ENCODE data around the gene UBE4B. TPM values are rescaled to one million over a fixed set of nuclear protein-coding genes. Genes with fewer than 3 reads are reported as not detected.

The UBE4B gene
- total RNA-seq, 2 donors from 2014 or later: 62.7 to 73.3 TPM

- H3K9ac ChIP-seq (ENCODE audit: extremely low read depth, low read length, poor library complexity, severe bottlenecking): no peak overlapping the region
- H3K9me3 ChIP-seq (ENCODE audit: control insufficient read depth, low read length): no peaks in the 10 kb centered on the region
- H3K27ac Mint-ChIP-seq: no peak overlapping the region
- H3K36me3 Mint-ChIP-seq (ENCODE audit: low read depth): peaks cover 49% of the 10 kb centered on the region
- H3K4me1 Mint-ChIP-seq: no peaks in the 10 kb centered on the region
- H3K27me3 ChIP-seq (ENCODE audit: control insufficient read depth, insufficient read depth, low read length, poor library complexity, severe bottlenecking): no peaks in the 10 kb centered on the region
- no peak overlapping the region for H3K27ac ChIP-seq (ENCODE audit: low read depth, low read length)
- 92% methylated on average over 3 to 7 of the region's 7 CpGs for WGBS, 2 experiments (ENCODE audit: insufficient coverage in 1 of 2, insufficient read length in 1 of 2)
- peaks cover 20% of the 10 kb centered on the region for H3K36me3 ChIP-seq (ENCODE audit: control insufficient read depth, insufficient read depth, low read length)
- no peaks in the 10 kb centered on the region for H3K9me3 Mint-ChIP-seq
- H3K27me3 Mint-ChIP-seq (ENCODE audit: insufficient read depth): no peaks in the 10 kb centered on the region
- DNase-seq: no peak
- no peak overlapping the region for H3K4me3 ChIP-seq (ENCODE audit: low read length)
- H3K4me1 ChIP-seq (ENCODE audit: control insufficient read depth, insufficient read depth, low read length): no peaks in the 10 kb centered on the region
- no peak overlapping the region for H3K4me3 Mint-ChIP-seq
- no peak for TF ChIP-seq CTCF (conservative IDR thresholded peaks at IDR 0.05)
These were observed 111.3 kb downstream of the UBE4B start for GRCh38 chr1:10143961-10144485.

DNA sequence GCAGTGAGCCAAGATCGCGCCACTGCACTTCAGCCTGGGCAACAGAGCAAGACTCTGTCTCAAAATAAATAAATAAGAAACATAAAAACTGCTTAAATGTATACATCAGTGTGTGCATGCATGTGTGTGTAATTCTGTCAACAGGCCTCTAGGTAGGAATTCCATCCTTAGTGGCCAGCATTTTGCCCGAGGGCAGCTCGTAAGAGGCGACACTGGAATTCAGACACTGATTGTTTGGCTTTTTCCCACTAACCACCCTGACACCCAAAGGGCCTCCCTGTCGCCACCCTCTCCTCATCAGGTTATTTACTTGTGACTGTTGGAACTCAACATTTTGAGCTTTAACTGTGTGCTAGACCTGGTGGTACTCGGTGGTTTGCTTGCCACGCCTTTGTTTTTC lies 113.6 kb downstream of the UBE4B start:
- no peaks in the 10 kb centered on the region for H3K9me3 ChIP-seq (ENCODE audit: control insufficient read depth, low read length)
- DNase-seq: no peak
- H3K36me3 ChIP-seq (ENCODE audit: control insufficient read depth, insufficient read depth, low read length): peaks cover 14% of the 10 kb centered on the region
- H3K9ac ChIP-seq (ENCODE audit: extremely low read depth, low read length, poor library complexity, severe bottlenecking): no peak overlapping the region
- Mint-ChIP-seq H3K36me3 (ENCODE audit: low read depth) (peaks cover 52% of the 10 kb centered on the region), H3K9me3 (no peaks in the 10 kb centered on the region), H3K27me3 (ENCODE audit: insufficient read depth) (no peaks in the 10 kb centered on the region), H3K4me1 (no peaks in the 10 kb centered on the region), H3K27ac (no peak overlapping the region), H3K4me3 (no peak overlapping the region)
- H3K27me3 ChIP-seq (ENCODE audit: control insufficient read depth, insufficient read depth, low read length, poor library complexity, severe bottlenecking): no peaks in the 10 kb centered on the region
- no peaks in the 10 kb centered on the region for H3K4me1 ChIP-seq (ENCODE audit: control insufficient read depth, insufficient read depth, low read length)
- H3K27ac ChIP-seq (ENCODE audit: low read depth, low read length): no peak overlapping the region
- no peak overlapping the region for H3K4me3 ChIP-seq (ENCODE audit: low read length)
- 96 to 98% methylated on average over 5 to 8 of the region's 8 CpGs for WGBS, 2 experiments (ENCODE audit: insufficient coverage in 1 of 2, insufficient read length in 1 of 2)
- TF ChIP-seq CTCF (conservative IDR thresholded peaks at IDR 0.05): no peak

DNA sequence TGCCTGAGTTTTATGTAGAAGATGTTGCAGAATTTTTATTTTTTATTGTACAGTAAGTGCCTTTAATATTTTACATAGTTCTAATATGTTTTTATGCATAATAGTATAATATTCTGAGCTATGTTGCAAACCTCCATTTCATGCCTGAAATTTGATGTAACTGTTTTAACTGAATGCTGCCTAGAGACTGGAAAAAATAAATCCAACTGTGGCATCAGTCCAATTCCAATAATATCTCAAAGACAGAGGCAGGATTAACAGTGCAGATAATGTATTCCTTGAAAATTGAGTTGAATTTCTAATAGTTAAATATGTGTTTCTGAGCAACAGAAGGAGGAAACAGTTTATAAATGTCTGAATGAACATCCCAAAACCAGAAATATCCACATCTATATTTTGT lies 116.5 kb downstream of the UBE4B start:
- Histone ChIP-seq H3K36me3 (ENCODE audit: control insufficient read depth, insufficient read depth, low read length) (peaks cover 14% of the 10 kb centered on the region), H3K4me3 (ENCODE audit: low read length) (no peak overlapping the region), H3K27ac (ENCODE audit: low read depth, low read length) (no peak overlapping the region), H3K9ac (ENCODE audit: extremely low read depth, low read length, poor library complexity, severe bottlenecking) (no peak overlapping the region), H3K4me1 (ENCODE audit: control insufficient read depth, insufficient read depth, low read length) (no peaks in the 10 kb centered on the region), H3K27me3 (ENCODE audit: control insufficient read depth, insufficient read depth, low read length, poor library complexity, severe bottlenecking) (no peaks in the 10 kb centered on the region), H3K9me3 (ENCODE audit: control insufficient read depth, low read length) (no peaks in the 10 kb centered on the region)
- H3K4me1 Mint-ChIP-seq: no peaks in the 10 kb centered on the region
- DNase-seq: no peak
- no peaks in the 10 kb centered on the region for H3K9me3 Mint-ChIP-seq
- no peaks in the 10 kb centered on the region for H3K27me3 Mint-ChIP-seq (ENCODE audit: insufficient read depth)
- H3K27ac Mint-ChIP-seq: no peak overlapping the region
- no peak overlapping the region for H3K4me3 Mint-ChIP-seq
- no peak for TF ChIP-seq CTCF (conservative IDR thresholded peaks at IDR 0.05)
- H3K36me3 Mint-ChIP-seq (ENCODE audit: low read depth): peaks cover 43% of the 10 kb centered on the region
